ENCODE measurements around the gene PCDHAC2.

GRCh38 chr5:140946578-140946977 lies 19.7 kb upstream of the PCDHAC2 start:
- TF ChIP-seq CTCF (IDR thresholded peaks at IDR 0.05; ENCODE audit: low read length), result no peak
- no peak for TF ChIP-seq EZH2 (IDR thresholded peaks at IDR 0.05; ENCODE audit: borderline replicate concordance, low read length)

Measured in OCI-LY1 (cell line).